Type B pancreatic cell (in vitro differentiated cells): ENCODE results near the gene USP5. TPM values are rescaled to one million over a fixed set of nuclear protein-coding genes. Genes with fewer than 3 reads are reported as not detected.
A peak's percentile ranks its signal among the peaks of the same experiment; 100 is the strongest.
"Not testable (repeated sequence)": the region's sequence is repeated elsewhere in the genome, so short reads cannot be mapped to it uniquely, and the experiment has no call there.

Experiments used
- DNase-seq: peaks from one replicate; pipeline ENCODE4 v3.0.0; 2021; ENCODE audit warnings: mixed read lengths; ENCODE audit not compliant: unreplicated experiment; ENCODE audit errors: extremely low spot score
- H3K27ac Mint-ChIP-seq: 2 replicates; pipeline ENCODE4 v1.8.0; 2021; ENCODE audit warnings: mild to moderate bottlenecking, mixed read lengths
- H3K27me3 Mint-ChIP-seq: 2 replicates; pipeline ENCODE4 v1.8.0; 2021; ENCODE audit warnings: mixed read lengths
- H3K36me3 Mint-ChIP-seq: 2 replicates; pipeline ENCODE4 v1.8.0; 2021; ENCODE audit warnings: mixed read lengths
- H3K4me1 Mint-ChIP-seq: one replicate; pipeline ENCODE4 v1.8.0; 2021; ENCODE audit warnings: mixed read lengths; ENCODE audit not compliant: unreplicated experiment
- H3K4me3 Mint-ChIP-seq: 2 replicates; pipeline ENCODE4 v1.8.0; 2021; ENCODE audit warnings: mild to moderate bottlenecking, mixed read lengths
- H3K9me3 Mint-ChIP-seq: 2 replicates; pipeline ENCODE4 v1.8.0; 2021; ENCODE audit warnings: mixed read lengths
- total RNA-seq: library from RNA; stranded (reverse); gene quantifications from 2 replicates; pipeline ENCODE4 v1.2.1, GENCODE V29; 2021; ENCODE audit warnings: low replicate concordance
- TF ChIP-seq, protein P1 (sequence below): fragments of 200-600 bp; sonication (generic); conservative IDR thresholded peaks from 2 replicates; pipeline ENCODE4 v1.5.0; 2021; ENCODE audit warnings: antibody characterized with exemption, mild to moderate bottlenecking

USP5 gene
- total RNA-seq, 1 donor from 2014 or later, result 121 TPM

DNA sequence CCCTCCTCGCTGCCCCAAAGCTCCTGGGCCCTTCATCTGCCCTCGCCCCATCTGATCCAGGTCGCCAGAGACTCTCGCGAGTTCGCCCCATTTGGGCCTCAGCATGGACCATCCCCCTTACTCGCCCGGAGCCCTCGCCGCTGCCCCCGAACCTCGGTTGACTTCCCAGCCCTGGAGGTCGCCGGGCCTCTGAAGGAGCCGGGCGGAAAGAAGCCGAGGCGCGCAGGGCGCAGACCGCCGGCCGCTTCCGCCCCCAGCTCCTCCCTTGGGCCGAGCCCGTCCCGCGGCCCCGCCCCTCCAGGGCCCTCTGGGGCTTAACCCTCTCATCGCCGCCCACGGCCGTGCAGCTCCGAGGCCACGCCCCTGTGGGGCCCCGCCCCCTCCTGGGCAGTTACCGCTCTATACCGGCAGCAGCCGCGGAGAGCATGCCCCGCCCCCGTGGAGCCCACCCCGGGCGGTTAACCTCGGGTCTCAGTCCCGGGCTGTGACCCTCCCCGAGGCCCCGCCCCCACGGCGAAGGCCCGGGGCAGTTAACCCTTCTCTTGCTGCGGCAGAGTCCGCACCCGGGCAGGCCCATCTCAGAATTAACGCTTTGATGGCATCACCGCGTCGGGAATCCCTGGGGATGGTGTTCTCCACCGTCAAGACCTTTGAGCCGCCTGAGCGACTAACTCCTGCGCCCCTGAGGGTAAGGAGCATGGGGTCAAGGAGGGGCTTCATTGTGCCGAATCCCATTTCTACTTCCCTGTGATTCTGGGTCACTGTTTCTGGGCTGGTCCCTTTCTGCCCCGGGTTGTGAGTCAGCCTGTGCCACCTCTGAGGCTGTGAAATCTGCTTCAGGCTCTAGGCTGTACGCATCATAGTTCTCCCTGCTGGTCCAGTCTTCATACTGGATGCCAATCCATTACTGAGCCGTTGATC lies 21.4 kb downstream of the USP5 start, which contains the start of gene SPSB2:
SPSB2 (minus strand) TSS at position 210 of the 921 bp plus-strand sequence. CDS start 402 bp downstream, outside the sequence.
- Mint-ChIP-seq H3K27me3 (no peaks in the 10 kb centered on the region), H3K9me3 (no peaks in the 10 kb centered on the region), H3K4me3 (peak within 1 kb of the TSS; percentile 89), H3K27ac (peak within 1 kb of the TSS; percentile 89), H3K4me1 (peaks cover 29% of the 10 kb centered on the region), H3K36me3 (peaks cover 28% of the 10 kb centered on the region)
- DNase-seq, result peak; percentile 99
- TF ChIP-seq, protein P1, sequence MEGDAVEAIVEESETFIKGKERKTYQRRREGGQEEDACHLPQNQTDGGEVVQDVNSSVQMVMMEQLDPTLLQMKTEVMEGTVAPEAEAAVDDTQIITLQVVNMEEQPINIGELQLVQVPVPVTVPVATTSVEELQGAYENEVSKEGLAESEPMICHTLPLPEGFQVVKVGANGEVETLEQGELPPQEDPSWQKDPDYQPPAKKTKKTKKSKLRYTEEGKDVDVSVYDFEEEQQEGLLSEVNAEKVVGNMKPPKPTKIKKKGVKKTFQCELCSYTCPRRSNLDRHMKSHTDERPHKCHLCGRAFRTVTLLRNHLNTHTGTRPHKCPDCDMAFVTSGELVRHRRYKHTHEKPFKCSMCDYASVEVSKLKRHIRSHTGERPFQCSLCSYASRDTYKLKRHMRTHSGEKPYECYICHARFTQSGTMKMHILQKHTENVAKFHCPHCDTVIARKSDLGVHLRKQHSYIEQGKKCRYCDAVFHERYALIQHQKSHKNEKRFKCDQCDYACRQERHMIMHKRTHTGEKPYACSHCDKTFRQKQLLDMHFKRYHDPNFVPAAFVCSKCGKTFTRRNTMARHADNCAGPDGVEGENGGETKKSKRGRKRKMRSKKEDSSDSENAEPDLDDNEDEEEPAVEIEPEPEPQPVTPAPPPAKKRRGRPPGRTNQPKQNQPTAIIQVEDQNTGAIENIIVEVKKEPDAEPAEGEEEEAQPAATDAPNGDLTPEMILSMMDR, result no peak

DNA sequence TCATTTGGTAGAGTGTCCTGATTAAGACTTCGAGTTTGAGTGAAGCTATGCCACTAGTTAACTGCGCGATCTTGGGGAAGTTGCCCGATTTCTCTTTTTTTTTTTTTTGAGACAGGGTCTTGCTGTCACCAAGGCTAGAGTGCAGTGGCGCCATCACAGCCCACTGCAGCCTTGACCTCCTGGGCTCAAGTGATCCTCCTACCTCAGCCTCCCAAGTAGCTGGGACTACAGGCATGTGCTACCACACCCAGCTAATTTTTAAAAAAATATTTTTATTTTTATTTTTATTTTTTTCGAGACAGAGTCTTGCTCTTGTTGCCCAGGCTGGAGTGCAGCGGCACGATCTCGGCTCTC lies 22.0 kb downstream of the USP5 start:
- H3K36me3 Mint-ChIP-seq, result peaks cover 23% of the 10 kb centered on the region
- H3K27me3 Mint-ChIP-seq, result not testable (repeated sequence)
- H3K27ac Mint-ChIP-seq, result peak overlapping the region; percentile 75

DNA sequence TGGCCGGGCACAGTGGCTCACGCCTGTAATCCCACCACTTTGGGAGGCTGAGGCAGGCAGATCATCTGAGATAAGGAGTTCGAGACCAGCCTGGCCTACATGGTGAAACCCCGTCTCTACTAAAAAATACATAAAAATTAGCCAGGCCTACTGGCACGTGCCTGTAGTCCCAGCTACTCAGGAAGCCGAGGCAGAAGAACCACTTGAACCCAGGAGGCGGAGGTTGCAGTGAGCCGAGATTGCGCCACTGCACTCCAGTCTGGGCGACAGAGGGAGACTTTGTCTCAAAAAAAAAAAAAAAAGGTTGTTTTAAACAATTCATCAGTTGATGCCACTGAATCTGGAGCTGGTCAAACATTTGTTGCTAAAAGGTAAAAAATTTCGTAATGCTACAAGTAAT lies 27.9 kb downstream of the USP5 start:
- H3K4me1 Mint-ChIP-seq, H3K4me3 Mint-ChIP-seq, DNase-seq, H3K27ac Mint-ChIP-seq, H3K27me3 Mint-ChIP-seq, H3K9me3 Mint-ChIP-seq: not testable (repeated sequence)
- H3K36me3 Mint-ChIP-seq, result peaks cover 10% of the 10 kb centered on the region

More for the DNA sequence above, 22.0 kb downstream of the USP5 start:
- DNase-seq, H3K9me3 Mint-ChIP-seq: not testable (repeated sequence)
- Mint-ChIP-seq H3K4me3 (peak overlapping the region; percentile 89), H3K4me1 (peaks cover 23% of the 10 kb centered on the region)

DNA sequence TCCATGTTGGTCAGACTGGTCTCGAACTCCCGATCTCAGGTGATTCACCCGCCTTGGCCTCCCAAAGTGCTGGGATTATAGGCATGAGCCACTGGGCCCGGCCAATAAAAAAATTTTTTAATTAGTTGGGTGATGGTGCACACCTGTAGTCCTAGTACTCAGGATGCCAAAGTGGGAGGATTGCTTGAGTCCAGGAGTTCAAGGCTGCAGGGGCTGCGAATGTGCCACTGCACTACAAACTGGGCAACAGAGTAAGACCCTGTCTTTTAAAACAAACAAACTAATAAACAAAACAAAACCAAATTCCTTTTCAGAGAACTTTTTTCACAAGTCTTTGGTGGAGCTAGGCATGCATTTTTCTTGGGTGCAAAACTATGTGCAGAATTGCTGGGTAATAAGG lies 31.3 kb downstream of the USP5 start:
- no peak overlapping the region for H3K27ac Mint-ChIP-seq
- H3K27me3 Mint-ChIP-seq, result no peaks in the 10 kb centered on the region
- H3K36me3 Mint-ChIP-seq, result peaks cover 3% of the 10 kb centered on the region
- DNase-seq, result no peak
- TF ChIP-seq, protein P1, result no peak
- H3K9me3 Mint-ChIP-seq, result no peaks in the 10 kb centered on the region
- H3K4me1 Mint-ChIP-seq, result peaks cover under 1% of the 10 kb centered on the region
- no peak overlapping the region for H3K4me3 Mint-ChIP-seq

DNA sequence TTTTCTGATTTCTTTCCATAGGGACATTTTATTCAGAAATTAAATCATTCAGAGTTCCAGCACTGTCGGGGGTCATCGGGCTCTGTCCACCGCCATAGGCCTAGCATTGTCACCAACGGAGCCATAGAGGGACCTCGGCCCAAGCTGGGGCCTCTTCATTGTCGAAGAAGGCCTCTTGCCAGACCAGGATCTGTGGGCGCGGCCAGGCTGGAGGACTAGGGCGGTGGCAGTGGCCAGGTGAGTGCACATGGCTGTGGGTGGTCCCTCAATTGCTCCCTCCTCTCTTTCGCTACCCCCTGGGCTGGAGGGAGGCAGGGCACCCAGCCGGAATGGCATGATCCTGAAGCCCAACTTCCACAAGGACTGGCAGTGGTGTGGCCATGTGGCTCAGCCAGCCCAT lies 31.7 kb downstream of the USP5 start:
- Mint-ChIP-seq H3K9me3 (no peaks in the 10 kb centered on the region), H3K4me1 (peaks cover 3% of the 10 kb centered on the region), H3K36me3 (peaks cover 3% of the 10 kb centered on the region), H3K27ac (no peak overlapping the region), H3K27me3 (no peaks in the 10 kb centered on the region), H3K4me3 (no peak overlapping the region)
- DNase-seq, result no peak
- TF ChIP-seq, protein P1, result no peak

DNA sequence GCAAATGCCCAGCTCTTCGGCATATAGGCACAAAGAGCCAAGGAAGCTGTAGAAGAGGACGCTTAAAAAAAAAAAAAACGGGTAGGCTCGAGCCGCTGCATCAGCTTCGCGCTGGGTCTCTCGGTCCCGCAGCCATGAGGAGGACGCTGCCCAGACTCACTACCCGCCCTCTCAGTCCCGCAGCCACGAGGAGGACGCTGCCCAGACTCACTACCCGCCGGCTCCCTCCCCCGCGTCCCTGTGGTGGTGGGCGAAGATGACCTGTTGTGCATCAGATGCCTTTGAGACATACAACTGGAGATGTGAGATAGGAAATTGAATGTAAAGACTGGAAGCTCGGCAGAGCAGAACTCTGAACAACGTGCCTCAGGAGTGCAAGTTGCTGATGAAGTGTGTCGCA lies 32.6 kb downstream of the USP5 start:
- Mint-ChIP-seq H3K4me1 (peaks cover 3% of the 10 kb centered on the region), H3K27ac (no peak overlapping the region), H3K9me3 (no peaks in the 10 kb centered on the region), H3K4me3 (no peak overlapping the region), H3K36me3 (peaks cover 3% of the 10 kb centered on the region), H3K27me3 (no peaks in the 10 kb centered on the region)
- no peak for DNase-seq
- TF ChIP-seq, protein P1, result no peak

DNA sequence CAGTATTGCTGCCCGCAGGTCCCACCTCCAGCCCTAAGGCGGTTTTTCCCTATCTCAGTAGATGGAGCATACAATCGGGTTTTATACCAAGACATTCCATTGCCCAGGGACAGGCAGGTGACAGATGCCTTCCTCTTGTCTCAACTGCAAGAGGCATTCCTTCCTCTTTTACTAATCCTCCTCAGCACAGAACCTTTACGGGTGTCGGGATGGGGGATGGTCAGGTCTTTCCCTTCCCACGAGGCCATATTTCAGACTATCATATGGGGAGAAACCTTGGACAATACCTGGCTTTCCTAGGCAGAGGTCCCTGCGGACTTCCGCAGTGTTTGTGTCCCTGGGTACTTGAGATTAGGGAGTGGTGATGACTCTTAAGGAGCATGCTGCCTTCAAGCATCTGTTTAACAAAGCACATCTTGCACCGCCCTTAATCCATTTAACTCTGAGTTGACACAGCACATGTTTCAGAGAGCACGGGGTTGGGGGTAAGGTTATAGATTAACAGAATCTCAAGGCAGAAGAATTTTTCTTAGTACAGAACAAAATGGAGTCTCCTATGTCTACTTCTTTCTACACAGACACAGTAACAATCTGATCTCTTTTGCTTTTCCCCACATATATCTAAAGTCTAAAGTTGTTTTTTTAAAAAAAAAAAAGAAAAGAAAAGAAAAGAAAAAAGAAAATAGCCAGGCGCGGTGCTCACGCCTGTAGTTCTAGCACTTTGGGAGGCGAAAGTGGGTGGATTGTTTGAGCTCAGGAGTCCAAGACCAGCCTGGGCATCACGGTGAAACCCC lies 34.5 kb downstream of the USP5 start:
- H3K27ac Mint-ChIP-seq, result peak overlapping the region; percentile 100

More for the DNA sequence above, 34.5 kb downstream of the USP5 start:
- not testable (repeated sequence) for DNase-seq, H3K9me3 Mint-ChIP-seq, H3K4me1 Mint-ChIP-seq, H3K27me3 Mint-ChIP-seq, H3K36me3 Mint-ChIP-seq
- H3K4me3 Mint-ChIP-seq, result peak overlapping the region; percentile 84
